ENCODE measurements around the gene ZNF697.
"Not testable (repeated sequence)": the region's sequence is repeated elsewhere in the genome, so short reads cannot be mapped to it uniquely, and the experiment has no call there.

Gene ZNF697

GRCh38 chr1:119626841-119627240 is 21.2 kb downstream of the ZNF697 start:
- no peak for DNase-seq

DNA sequence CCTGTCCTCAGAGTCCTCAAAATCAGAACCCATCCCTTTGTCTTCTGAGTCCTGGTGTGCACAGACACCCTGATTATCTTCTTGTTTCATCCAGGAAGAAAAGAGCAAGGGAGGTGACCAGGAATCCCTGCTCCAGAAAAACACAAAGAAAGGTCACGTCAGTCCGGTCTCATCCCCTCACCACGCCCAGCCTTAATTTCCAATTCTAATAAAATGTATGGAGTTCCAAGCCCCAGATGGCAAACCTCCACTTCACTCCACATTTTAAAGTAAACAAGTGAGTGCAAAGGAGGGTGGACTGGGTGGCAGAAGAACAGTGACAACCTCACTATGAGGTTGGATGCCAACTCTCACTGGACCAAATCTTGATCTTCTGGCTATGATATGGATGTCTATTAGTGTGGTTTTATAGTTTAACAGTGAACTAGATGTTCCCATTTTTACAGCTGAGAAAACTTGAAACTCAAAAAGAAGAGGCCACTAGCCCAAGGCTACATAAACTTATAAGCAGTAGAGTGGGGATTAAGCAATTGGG is 22.0 kb downstream of the ZNF697 start:
- no peak for DNase-seq

GRCh38 chr1:119623678-119624077 is 24.4 kb downstream of the ZNF697 start:
- DNase-seq, result no peak

DNA sequence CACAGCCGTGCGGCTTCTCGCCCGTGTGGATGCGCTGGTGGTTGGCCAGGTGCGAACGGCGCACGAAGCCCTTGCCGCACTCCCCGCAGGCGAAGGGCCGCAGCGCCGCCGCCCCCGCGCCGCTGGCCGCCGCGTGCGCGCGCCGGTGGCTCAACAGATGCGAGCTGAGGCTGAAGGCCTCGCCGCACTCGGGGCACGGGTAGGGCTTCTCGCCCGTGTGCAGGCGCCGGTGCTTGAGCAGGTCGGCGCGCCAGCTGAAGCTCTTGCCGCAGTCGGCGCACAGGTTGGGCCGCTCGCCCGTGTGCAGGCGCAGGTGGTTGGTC is 24.9 kb downstream of the ZNF697 start:
- no peak for DNase-seq

DNA sequence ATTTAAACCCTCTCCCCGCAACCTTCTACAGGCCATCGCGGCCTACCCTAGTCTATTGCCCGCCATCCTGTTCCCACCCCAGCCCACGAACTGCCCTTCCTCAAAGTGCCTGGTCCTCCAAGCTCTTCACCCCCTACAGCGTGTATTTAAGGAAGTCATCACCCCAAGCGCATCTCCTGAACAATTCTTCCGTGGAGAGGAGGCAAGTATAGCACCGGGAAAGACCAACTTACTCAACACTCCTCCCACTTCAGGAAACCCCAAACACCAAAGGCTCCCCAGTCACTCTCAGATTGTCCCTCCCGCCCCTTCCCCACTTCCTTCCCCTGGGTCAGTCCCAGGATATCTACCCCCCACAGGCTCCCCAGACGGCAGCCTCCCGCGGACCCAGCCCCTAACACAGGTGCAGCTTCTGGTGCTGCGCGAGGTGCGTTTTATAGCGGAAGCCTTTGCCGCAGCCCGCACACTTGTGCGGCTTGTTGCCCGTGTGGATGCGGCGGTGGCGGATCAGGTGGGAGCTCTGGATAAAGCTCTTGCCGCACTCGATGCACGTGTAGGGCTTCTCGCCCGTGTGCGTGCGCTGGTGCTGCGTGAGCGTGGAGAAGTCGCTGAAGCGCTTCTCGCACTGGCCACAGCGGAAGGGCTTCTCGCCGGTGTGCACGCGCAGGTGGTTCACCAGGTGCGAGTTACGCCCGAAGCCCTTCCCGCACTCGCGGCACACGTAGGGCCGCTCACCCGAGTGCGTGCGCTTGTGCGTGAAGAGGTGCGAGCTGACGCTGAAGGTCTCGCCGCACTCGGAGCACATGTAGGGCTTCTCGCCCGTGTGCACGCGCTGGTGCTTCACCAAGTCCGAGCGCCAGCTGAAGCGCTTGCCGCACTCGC is 25.5 kb downstream of the ZNF697 start:
- no peak for DNase-seq

GRCh38 chr1:119621705-119622104 is 26.4 kb downstream of the ZNF697 start:
- DNase-seq, result no peak

GRCh38 chr1:119617751-119618691 is 30.0 kb downstream of the ZNF697 start:
- DNase-seq, result no peak

- DNase-seq, result not testable (repeated sequence)
These were observed 31.3 kb downstream of the ZNF697 start for GRCh38 chr1:119616748-119617147.

DNA sequence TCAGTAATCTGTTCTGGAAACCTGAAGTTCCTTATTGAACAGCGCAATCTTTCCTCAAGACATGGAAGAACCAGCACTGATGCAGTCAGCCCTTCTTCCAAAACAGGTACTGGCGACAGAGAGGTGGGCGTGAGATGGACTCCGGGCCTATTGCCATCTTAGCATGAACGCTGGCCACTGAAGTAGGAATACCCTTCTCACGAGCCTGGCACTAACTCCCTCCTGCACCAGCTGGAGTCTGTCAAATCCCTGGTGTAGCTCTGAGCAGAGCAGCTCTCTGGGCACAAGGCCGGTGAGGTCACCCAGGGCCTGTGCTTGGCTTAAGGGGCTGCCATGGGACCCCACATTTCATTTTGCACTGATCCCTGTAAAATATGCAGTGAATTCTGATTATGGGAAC is 33.0 kb downstream of the ZNF697 start:
- not testable (repeated sequence) for DNase-seq

- peak; percentile 41 for DNase-seq
These were observed 34.0 kb downstream of the ZNF697 start for GRCh38 chr1:119613769-119614720.

DNA sequence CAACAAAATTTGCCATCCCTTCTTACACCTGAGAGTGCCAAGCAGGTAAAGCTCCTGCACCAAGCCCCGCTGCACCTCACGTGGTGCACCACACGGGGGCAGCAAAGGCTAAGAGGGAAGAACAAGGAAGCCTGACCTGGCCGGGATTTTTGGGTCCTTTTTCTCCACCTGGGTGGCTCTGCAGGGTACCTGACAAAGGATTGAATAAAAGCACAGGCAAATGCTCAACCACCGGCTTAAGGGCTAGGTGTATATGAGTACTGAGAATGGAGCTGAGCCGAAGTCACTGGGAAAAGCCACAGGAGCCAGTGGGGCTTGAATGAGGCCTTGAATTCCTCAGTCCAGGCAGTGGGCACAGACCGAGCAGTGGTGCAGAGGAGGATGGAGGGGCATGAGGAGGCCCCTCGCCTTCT is 36.4 kb downstream of the ZNF697 start:
- no peak for DNase-seq

DNA sequence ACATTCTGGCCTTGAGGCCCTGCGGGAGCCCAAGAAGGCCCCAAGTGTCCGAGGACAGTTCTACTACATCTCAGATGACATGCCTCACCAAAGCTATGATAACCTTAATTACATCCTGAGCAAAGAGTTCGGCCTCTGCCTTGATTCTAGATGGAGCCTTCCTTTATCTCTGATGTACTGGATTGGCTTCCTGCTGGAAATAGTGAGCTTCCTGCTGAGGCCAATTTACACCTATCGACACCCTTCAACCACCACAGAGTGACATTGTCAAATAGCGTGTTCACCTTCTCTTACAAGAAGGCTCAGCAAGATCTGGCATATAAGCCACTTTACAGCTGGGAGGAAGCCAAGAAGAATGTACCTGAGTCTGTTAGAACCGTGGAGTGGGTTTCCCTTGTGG is 39.2 kb downstream of the ZNF697 start:
- not testable (repeated sequence) for DNase-seq

DNA sequence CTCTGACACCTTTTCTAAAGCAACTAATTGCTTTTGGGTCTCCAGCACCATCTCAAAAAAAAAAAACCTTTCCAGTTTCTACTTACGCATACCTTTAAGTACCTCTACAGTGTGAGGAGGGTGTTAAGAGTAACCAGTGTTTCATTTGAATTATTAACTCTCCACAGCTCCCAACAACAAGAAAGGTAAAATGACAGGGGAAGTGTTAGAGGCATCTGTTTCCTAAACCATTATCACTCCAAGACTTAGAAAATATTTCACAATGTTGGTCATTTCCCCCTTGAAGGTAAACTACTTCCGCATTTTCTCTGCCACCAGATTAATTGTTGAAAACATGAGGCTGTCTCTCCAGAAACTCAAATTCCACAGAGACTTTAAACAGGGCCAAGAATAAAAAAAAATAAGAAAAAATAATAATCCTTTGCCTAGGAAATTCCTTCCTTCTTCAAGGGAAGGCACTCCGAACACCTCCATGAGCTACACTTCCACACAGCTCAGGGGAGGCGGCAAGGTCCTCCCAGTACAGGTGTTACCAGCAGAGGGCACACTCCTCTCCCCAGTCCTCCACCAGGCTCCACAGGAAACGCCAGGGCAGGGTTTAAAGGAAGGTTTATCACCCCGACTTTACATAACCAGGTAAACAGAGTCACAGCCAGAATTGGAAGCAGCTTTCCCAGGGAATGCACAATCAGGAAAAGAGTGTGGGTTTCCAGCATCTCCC is 40.8 kb downstream of the ZNF697 start:
- not testable (repeated sequence) for DNase-seq

DNA sequence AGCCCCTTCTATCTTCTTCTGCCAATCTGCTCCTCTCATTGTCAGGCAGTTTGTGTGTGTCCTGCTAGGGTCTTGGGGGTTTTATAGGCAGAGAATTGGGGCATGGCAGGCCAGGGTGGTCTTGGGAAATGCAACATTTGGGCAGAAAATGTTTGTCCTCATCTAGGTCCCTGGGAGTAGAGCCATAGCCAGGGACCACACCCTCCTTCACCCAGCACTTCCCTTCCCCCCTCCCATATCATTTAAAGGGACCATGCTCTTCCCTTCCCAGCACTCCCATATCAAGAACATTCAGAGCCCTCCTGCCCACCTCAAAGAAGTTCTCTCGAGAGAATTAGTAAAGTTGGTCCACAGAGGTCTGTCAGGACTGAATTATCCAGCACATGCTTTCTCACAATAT is 41.7 kb downstream of the ZNF697 start:
- DNase-seq, result no peak

DNA sequence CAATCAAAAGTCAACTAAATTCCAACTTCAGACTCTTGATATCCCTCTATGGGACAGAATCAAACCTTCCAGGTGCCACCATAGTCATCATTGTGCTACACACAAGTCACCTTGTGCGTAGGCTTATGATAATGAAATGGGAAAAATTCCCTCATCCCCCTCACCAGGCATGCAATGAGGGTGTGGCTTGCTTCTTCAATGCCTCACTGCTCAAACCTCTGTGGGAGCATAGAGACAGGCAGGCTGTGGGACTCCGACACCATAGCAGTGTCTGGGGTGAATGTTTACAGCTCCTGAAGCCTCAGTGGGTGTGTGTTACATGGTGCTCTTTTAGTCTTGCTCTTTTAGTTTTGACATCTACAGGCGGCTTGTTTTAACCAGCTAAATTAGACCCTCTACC is 42.4 kb downstream of the ZNF697 start:
- DNase-seq, result no peak

DNA sequence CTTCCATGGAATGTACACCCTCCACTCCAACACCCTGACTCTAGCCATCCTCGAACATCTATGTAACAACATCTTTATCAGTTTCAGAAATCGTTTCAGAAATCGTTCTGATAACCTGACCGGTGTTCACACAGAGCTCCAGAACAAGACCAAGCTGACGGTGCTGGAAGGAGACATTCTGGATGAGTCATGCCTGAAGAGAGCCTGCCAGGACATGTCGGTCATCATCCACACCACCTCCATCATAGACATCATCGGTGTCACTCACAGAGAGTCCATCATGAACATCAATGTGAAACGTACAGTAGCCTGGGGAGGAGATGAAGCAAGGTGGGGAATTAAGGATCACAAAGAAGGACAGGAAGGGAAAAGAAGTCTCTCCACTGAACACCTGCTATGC is 43.0 kb downstream of the ZNF697 start:
- DNase-seq, result not testable (repeated sequence)

- DNase-seq, result no peak
These were observed 44.4 kb downstream of the ZNF697 start for GRCh38 chr1:119603695-119604094.

DNA sequence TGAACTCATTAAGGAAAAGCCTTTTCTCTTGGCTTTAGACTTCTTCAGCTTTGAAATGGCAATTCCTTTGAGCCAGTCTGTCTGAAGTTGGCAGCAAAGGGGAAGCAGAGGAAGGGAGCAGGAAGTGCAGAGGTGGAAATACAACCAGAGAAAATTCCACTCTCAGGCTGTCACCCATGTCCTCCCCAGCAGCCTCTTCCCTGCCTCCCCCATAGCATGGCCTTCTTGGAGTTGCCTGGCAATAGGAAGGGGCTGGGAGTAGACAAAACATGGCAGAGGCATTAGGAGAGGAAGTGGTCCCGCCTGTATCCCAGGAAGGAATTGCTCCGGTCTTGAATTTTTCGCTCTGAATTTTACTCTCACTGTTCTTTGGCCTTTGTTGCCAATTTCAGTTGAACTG is 44.8 kb downstream of the ZNF697 start:
- DNase-seq, result not testable (repeated sequence)

DNA sequence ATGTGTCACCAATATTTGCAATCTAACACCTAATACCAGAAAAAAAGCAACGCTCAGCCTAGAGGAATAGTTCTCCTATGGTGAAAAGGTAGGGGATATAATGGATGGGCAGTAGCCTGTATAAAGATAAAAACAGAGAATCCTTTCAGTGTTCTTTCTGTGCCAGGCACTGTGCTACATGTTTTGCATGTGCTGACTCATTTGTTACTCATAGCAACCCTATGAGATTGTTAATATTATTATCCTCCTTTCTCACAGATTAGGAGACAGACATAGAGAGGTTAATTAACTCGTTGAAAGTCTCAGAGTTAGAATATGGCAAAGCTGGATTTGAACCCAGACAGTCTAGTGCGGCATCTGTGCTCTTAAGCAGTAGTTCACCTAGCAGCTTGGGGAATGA is 45.3 kb downstream of the ZNF697 start:
- DNase-seq, result not testable (repeated sequence)

DNA sequence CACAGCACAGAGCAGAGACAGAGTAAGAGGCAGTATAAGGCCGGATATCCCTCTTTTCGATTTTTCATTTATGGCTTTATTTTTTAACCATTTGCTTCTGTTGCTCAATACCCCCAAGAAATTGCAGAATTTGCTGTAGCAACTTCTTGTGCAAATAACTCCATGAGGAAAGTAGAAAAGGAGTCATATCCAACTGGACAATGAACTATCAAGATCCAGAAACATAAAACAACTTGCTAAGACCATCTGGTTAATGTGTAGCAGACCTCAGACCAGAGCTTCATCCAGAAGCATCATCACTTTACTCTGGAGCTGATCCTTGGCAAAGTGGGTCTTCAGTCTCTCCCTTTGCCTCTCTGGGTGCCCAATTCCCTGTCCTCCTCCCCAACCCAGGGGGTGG is 45.9 kb downstream of the ZNF697 start:
- DNase-seq, result no peak

- no peak for DNase-seq
These were observed 47.1 kb downstream of the ZNF697 start for GRCh38 chr1:119600976-119601375.

GRCh38 chr1:119600561-119600960 is 47.5 kb downstream of the ZNF697 start:
- no peak for DNase-seq

Measured in stimulated activated naive CD4-positive, alpha-beta T cell treated with Interleukin-2 at 50 U/mL for 16 hours (primary cell).